Measurements from ENCODE around the gene TRPM4.
"Not testable (repeated sequence)": the region's sequence is repeated elsewhere in the genome, so short reads cannot be mapped to it uniquely, and the experiment has no call there.

- TF ChIP-seq POLR2AphosphoS5, CTCF (IDR thresholded peaks at IDR 0.05): not testable (repeated sequence)
Observed at GRCh38 chr19:49209502-49209901, 51.9 kb downstream of the TRPM4 start.
